GM23338 (cell line): ENCODE measurements around the gene GIMAP6. TPM values are rescaled to one million over a fixed set of nuclear protein-coding genes. Genes with fewer than 3 reads are reported as not detected.

Experiments used
- ATAC-seq: fragments of 200-7000 bp; cut with Tn5 transposase; 3 replicates; pipeline ENCODE4 v1.9.1; 2020
- DNase-seq: peaks from one replicate; pipeline ENCODE4 v3.0.0-alpha.2; 2015; ENCODE audit warnings: low spot score
- H2AFZ ChIP-seq: fragments of 200-600 bp; sonication (generic); 2 replicates; pipeline ENCODE4 v1.8.0; 2016; ENCODE audit warnings: antibody characterized with exemption, mild to moderate bottlenecking, moderate library complexity
- H3F3A ChIP-seq: fragments of 200-600 bp; sonication (generic); replicated peaks from 2 replicates; pipeline ENCODE4 v1.8.0; 2017; ENCODE audit warnings: antibody characterized with exemption, mixed run types, low read depth
- H3K27ac ChIP-seq: fragments of 200-600 bp; sonication (generic); 2 replicates; pipeline ENCODE4 v1.6.1; 2016; ENCODE audit warnings: low read depth
- H3K27me3 ChIP-seq: fragments of 200-600 bp; sonication (generic); 2 replicates; pipeline ENCODE4 v1.8.0; 2016; ENCODE audit warnings: mild to moderate bottlenecking, mixed run types, moderate library complexity; ENCODE audit not compliant: insufficient read depth
- H3K36me3 ChIP-seq: fragments of 200-600 bp; sonication (generic); 2 replicates; pipeline ENCODE4 v1.8.0; 2016; ENCODE audit warnings: mild to moderate bottlenecking; ENCODE audit not compliant: insufficient read depth
- H3K4me1 ChIP-seq: fragments of 200-600 bp; sonication (generic); 2 replicates; pipeline ENCODE4 v1.8.0; 2016; ENCODE audit warnings: mild to moderate bottlenecking, moderate library complexity; ENCODE audit not compliant: insufficient read depth
- H3K4me2 ChIP-seq: fragments of 200-600 bp; sonication (generic); 2 replicates; pipeline ENCODE4 v1.7.1; 2017; ENCODE audit warnings: mixed run types
- H3K4me3 ChIP-seq: fragments of 200-600 bp; sonication (generic); 2 replicates; pipeline ENCODE4 v1.6.1; 2016; ENCODE audit warnings: mixed run types
- H3K79me2 ChIP-seq: fragments of 200-600 bp; sonication (generic); replicated peaks from 2 replicates; pipeline ENCODE4 v1.8.0; 2017; ENCODE audit warnings: mild to moderate bottlenecking; ENCODE audit not compliant: insufficient read depth
- H3K9me2 ChIP-seq: fragments of 200-600 bp; sonication (generic); 2 replicates; pipeline ENCODE4 v1.8.0; 2017; ENCODE audit not compliant: insufficient read depth
- H4K20me1 ChIP-seq: fragments of 200-600 bp; sonication (generic); replicated peaks from 2 replicates; pipeline ENCODE4 v1.8.0; 2017; ENCODE audit warnings: mild to moderate bottlenecking; ENCODE audit not compliant: insufficient read depth
- H3K27ac Mint-ChIP-seq: 2 replicates; pipeline ENCODE4 v1.8.0; 2020; ENCODE audit warnings: inconsistent platforms, mild to moderate bottlenecking, moderate library complexity, mixed read lengths
- H3K27me3 Mint-ChIP-seq: 3 replicates; pipeline ENCODE4 v1.8.0; 2022; ENCODE audit warnings: low read depth, mild to moderate bottlenecking, moderate library complexity, mixed read lengths, inconsistent platforms; ENCODE audit not compliant: insufficient read depth, poor library complexity
- H3K36me3 Mint-ChIP-seq: 3 replicates; pipeline ENCODE4 v1.8.0; 2021; ENCODE audit warnings: low read depth, mild to moderate bottlenecking, inconsistent platforms, moderate library complexity, mixed read lengths
- H3K4me1 Mint-ChIP-seq: 3 replicates; pipeline ENCODE4 v1.8.0; 2020; ENCODE audit warnings: mild to moderate bottlenecking, inconsistent platforms, mixed read lengths
- H3K4me3 Mint-ChIP-seq: 3 replicates; pipeline ENCODE4 v1.8.0; 2021; ENCODE audit warnings: moderate library complexity, mild to moderate bottlenecking, inconsistent platforms, mixed read lengths
- H3K9me3 Mint-ChIP-seq: 3 replicates; pipeline ENCODE4 v1.8.0; 2020; ENCODE audit warnings: moderate library complexity, mild to moderate bottlenecking, inconsistent platforms, mixed read lengths
- CREB1 ChIP-seq: fragments of 250-450 bp; sonication (Bioruptor Pico); IDR thresholded peaks from 2 replicates; pipeline ENCODE4 v1.5.0; 2020; ENCODE audit warnings: low read depth, mild to moderate bottlenecking, moderate library complexity
- CTCF ChIP-seq, 2 experiments: fragments of 200-600 bp in 1 of 2; sonication (generic) in 1 of 2; conservative IDR thresholded peaks; 2 replicates each; pipeline versions ENCODE4 v1.5.1 to v1.6.1; 2016 to 2017; ENCODE audit warnings: antibody characterized with exemption in 2 of 2, low read depth in 2 of 2, mild to moderate bottlenecking in 2 of 2, moderate library complexity in 1 of 2
- ETS1 ChIP-seq: IDR thresholded peaks from 2 replicates; pipeline ENCODE4 v1.6.1; 2016; ENCODE audit warnings: antibody characterized with exemption
- EZH2 ChIP-seq: fragments of 200-600 bp; sonication (generic); IDR thresholded peaks from one replicate; pipeline ENCODE4 v1.8.0; 2017; ENCODE audit warnings: antibody characterized with exemption, mild to moderate bottlenecking, low read depth; ENCODE audit not compliant: unreplicated experiment
- EZH2phosphoT487 ChIP-seq: fragments of 200-600 bp; sonication (generic); IDR thresholded peaks from one replicate; pipeline ENCODE4 v1.8.1; 2018; ENCODE audit warnings: antibody characterized with exemption; ENCODE audit not compliant: unreplicated experiment
- JUNB ChIP-seq: IDR thresholded peaks from one replicate; pipeline ENCODE4 v1.6.1; 2016; ENCODE audit warnings: antibody characterized with exemption; ENCODE audit not compliant: unreplicated experiment
- NANOG ChIP-seq: IDR thresholded peaks from 2 replicates; pipeline ENCODE4 v1.6.1; 2016; ENCODE audit warnings: antibody characterized with exemption, borderline replicate concordance
- POLR2AphosphoS5 ChIP-seq: IDR thresholded peaks from 2 replicates; pipeline ENCODE4 v1.6.1; 2016; ENCODE audit warnings: antibody characterized with exemption, low read depth
- STAT1 ChIP-seq: IDR thresholded peaks from one replicate; pipeline ENCODE4 v1.6.1; 2016; ENCODE audit warnings: antibody characterized with exemption; ENCODE audit not compliant: unreplicated experiment
- ZNF114 ChIP-seq: fragments of 250-450 bp; sonication (Bioruptor Pico); IDR thresholded peaks from 2 replicates; pipeline ENCODE4 v1.5.0; 2020; ENCODE audit warnings: mild to moderate bottlenecking, moderate library complexity
- ZNF331 ChIP-seq: fragments of 250-450 bp; sonication (Bioruptor Pico); IDR thresholded peaks from 2 replicates; pipeline ENCODE4 v1.5.0; 2020; ENCODE audit warnings: low read depth, mild to moderate bottlenecking, moderate library complexity
- ZNF462 ChIP-seq: fragments of 250-450 bp; sonication (Bioruptor Pico); IDR thresholded peaks from 2 replicates; pipeline ENCODE4 v1.5.0; 2020; ENCODE audit warnings: mild to moderate bottlenecking, moderate library complexity
- polyA plus RNA-seq: library from polyadenylated mRNA; unstranded; fragments of >200 nt; fragmentation: Nextera tagmentation; extraction: Ambion mirVana; gene quantifications from 2 replicates; pipeline ENCODE4 v1.2.1, GENCODE V29; 2016
- total RNA-seq: library from RNA; depleted of rRNA; stranded (reverse); fragments of >200 nt; shearing (Covaris generic); gene quantifications from 2 replicates; pipeline ENCODE4 v1.2.3, GENCODE V29; 2014
- TF ChIP-seq, protein P1 (sequence below): IDR thresholded peaks from one replicate; pipeline ENCODE4 v1.6.1; 2018; ENCODE audit warnings: antibody characterized with exemption; ENCODE audit not compliant: unreplicated experiment

GIMAP6 gene
- total and polyA plus RNA-seq, 2 experiments from 2014 or later = not detected

GRCh38 chr7:150675714-150676113 is 43.5 kb upstream of the GIMAP6 start:
- H3K4me3 Mint-ChIP-seq = no peak overlapping the region
- H3K4me3 ChIP-seq = no peak overlapping the region
- H3K27me3 Mint-ChIP-seq = peaks cover 2% of the 10 kb centered on the region
- no peaks in the 10 kb centered on the region for H3F3A ChIP-seq
- TF ChIP-seq STAT1 (no peak), CTCF (conservative IDR thresholded peaks at IDR 0.05; ENCODE audit: low read depth in 2 of 2) (no peak), NANOG (no peak), ZNF114 (no peak), EZH2phosphoT487 (no peak), ZNF462 (CRISPR knock-in tag) (no peak), ETS1 (no peak), EZH2 (no peak), JUNB (no peak), CREB1 (CRISPR knock-in tag) (no peak), POLR2AphosphoS5 (no peak), ZNF331 (no peak)
- TF ChIP-seq, protein P1, sequence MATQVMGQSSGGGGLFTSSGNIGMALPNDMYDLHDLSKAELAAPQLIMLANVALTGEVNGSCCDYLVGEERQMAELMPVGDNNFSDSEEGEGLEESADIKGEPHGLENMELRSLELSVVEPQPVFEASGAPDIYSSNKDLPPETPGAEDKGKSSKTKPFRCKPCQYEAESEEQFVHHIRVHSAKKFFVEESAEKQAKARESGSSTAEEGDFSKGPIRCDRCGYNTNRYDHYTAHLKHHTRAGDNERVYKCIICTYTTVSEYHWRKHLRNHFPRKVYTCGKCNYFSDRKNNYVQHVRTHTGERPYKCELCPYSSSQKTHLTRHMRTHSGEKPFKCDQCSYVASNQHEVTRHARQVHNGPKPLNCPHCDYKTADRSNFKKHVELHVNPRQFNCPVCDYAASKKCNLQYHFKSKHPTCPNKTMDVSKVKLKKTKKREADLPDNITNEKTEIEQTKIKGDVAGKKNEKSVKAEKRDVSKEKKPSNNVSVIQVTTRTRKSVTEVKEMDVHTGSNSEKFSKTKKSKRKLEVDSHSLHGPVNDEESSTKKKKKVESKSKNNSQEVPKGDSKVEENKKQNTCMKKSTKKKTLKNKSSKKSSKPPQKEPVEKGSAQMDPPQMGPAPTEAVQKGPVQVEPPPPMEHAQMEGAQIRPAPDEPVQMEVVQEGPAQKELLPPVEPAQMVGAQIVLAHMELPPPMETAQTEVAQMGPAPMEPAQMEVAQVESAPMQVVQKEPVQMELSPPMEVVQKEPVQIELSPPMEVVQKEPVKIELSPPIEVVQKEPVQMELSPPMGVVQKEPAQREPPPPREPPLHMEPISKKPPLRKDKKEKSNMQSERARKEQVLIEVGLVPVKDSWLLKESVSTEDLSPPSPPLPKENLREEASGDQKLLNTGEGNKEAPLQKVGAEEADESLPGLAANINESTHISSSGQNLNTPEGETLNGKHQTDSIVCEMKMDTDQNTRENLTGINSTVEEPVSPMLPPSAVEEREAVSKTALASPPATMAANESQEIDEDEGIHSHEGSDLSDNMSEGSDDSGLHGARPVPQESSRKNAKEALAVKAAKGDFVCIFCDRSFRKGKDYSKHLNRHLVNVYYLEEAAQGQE = no peak
- H3K36me3 ChIP-seq = no peaks in the 10 kb centered on the region
- H3K9me3 Mint-ChIP-seq = peaks cover 22% of the 10 kb centered on the region
- H3K9me2 ChIP-seq = no peaks in the 10 kb centered on the region
- H3K36me3 Mint-ChIP-seq = peaks cover 12% of the 10 kb centered on the region
- ATAC-seq (no peak), DNase-seq (no peak)
- no peak overlapping the region for H2AFZ ChIP-seq
- H3K27ac ChIP-seq = no peak overlapping the region
- H3K27ac Mint-ChIP-seq = no peak overlapping the region
- H4K20me1 ChIP-seq = no peaks in the 10 kb centered on the region
- no peaks in the 10 kb centered on the region for H3K79me2 ChIP-seq
- no peaks in the 10 kb centered on the region for H3K27me3 ChIP-seq
- no peak overlapping the region for H3K4me2 ChIP-seq
- no peaks in the 10 kb centered on the region for H3K4me1 ChIP-seq
- H3K4me1 Mint-ChIP-seq = no peaks in the 10 kb centered on the region
